Omental fat pad (tissue), 4 donors: ENCODE data around the gene IRX5. TPM values are rescaled to one million over a fixed set of nuclear protein-coding genes. Genes with fewer than 3 reads are reported as not detected.

Experiments
- ATAC-seq: fragments of 150-250 bp; one replicate; pipeline ENCODE4 v1.9.1; 2016; ENCODE audit warnings: mild to moderate bottlenecking, moderate library complexity; ENCODE audit not compliant: low FRiP score
- DNase-seq: peaks from one replicate; pipeline ENCODE4 v3.0.0-alpha.2; 2019; ENCODE audit warnings: low spot score
- total RNA-seq, 4 donors: library from RNA; depleted of rRNA; stranded (reverse); fragments of >200 nt; gene quantifications; one replicate each; pipeline ENCODE4 v1.1.0, GENCODE V29; 2016
- TF ChIP-seq, protein P1 (sequence below), 3 donors: fragments of 450-650 bp; IDR thresholded peaks; one replicate each; pipeline ENCODE4 v1.5.1; 2016 to 2017; ENCODE audit warnings: antibody characterized with exemption in 3 of 3, mild to moderate bottlenecking in 3 of 3, moderate library complexity in 2 of 3

IRX5 gene
- total RNA-seq, 4 donors from 2014 or later = not detected

DNA sequence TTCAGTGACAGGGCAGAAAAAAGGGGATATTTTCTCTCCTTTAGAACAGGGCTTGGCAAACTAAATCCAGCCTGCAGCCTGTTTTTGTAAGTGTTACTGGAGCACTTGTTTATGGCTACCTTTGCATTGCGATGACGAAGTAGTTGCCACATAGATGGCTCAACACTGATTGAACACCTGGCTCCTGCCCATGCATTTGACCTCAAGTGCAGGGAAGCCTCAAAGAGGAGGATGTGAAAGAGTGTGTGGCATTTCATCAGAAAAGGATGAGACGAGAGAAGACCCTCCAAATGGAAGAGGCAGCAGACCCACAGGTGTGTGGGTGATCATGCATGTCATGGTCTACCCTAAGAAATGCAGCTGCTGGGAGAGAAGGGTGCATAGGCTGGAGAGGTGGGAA is 32.7 kb upstream of the IRX5 start:
- DNase-seq (no peak), ATAC-seq (no peak)
- TF ChIP-seq, protein P1, sequence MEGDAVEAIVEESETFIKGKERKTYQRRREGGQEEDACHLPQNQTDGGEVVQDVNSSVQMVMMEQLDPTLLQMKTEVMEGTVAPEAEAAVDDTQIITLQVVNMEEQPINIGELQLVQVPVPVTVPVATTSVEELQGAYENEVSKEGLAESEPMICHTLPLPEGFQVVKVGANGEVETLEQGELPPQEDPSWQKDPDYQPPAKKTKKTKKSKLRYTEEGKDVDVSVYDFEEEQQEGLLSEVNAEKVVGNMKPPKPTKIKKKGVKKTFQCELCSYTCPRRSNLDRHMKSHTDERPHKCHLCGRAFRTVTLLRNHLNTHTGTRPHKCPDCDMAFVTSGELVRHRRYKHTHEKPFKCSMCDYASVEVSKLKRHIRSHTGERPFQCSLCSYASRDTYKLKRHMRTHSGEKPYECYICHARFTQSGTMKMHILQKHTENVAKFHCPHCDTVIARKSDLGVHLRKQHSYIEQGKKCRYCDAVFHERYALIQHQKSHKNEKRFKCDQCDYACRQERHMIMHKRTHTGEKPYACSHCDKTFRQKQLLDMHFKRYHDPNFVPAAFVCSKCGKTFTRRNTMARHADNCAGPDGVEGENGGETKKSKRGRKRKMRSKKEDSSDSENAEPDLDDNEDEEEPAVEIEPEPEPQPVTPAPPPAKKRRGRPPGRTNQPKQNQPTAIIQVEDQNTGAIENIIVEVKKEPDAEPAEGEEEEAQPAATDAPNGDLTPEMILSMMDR (IDR thresholded peaks at IDR 0.05) = no peak

DNA sequence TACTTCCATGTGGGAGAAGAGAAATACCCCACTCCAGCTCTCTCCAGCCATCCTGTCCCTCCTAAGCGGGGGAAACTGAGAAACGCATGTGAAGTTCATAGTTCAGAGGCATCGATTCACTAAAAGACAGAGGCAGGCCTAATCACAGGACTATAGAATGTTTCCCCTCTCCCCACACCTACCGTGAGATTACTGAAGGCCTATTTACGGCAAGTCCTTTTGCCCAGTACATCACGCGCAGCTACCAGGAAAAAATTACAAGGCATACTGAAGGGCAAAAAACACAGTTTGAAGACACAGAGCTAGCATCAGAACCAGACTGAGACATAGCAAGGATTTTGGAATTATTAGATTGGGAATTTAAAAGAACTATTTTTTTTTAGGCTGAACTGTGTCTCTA is 29.1 kb upstream of the IRX5 start:
- DNase-seq (no peak), ATAC-seq (no peak)
- TF ChIP-seq, protein P1 (IDR thresholded peaks at IDR 0.05) = no peak

DNA sequence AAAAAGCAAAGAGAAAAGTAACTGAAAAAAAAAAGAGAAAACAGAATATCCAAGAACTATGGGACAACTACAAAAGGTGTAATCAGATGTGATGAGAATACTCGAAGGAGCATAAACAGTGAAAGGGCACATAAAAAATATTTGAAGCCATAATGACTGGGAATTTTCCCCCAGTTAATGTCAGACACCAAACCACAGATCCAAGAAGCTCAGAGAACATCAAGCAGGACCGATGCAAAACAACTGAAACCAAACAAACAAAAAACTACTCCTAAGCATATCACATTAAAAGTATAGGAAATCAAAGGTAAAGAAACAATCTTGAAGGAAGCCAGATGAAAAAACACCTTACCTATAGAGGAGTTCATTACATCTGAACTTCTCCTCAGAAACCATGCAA is 27.6 kb upstream of the IRX5 start:
- no peak for ATAC-seq
- no peak for DNase-seq
- TF ChIP-seq, protein P1 (IDR thresholded peaks at IDR 0.05) = no peak

DNA sequence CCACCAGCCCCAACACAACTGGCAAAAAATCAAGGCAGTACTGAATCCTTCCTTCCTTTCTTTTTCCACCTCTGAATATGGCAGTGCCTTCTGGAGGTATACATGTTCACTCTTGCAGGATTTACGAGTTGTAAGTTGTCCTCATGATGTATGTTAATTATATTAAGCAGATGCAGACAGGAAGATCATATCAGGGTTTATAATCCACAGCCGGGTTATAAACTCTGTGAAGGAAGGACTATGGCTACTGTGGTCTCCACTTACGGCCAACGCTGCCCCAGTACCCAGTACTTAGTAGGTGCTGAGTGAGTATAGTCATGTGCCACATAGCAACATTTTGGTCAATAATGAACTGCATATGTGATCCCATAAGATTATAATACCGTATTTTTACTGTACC is 19.6 kb upstream of the IRX5 start:
- DNase-seq (no peak), ATAC-seq (no peak)
- TF ChIP-seq, protein P1 (IDR thresholded peaks at IDR 0.05) = no peak

DNA sequence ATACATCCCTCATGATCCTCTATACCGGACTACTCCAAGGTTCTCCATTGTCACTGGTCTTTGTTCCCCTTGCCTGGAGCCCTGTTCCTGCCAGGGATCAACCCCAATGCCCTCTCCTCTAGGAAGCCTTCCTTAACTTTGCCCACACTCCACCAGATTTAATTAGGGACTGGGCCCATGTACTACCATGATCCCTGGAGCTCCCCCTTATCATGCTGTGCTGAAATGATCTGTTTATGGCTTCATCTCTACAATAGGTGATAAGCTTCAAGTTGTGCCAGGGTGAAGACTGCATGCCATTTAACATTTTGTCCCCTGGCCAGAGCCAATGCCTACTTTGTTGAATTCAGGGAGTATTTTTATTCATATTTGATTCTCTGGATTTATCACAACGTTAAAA is 17.9 kb upstream of the IRX5 start:
- no peak for ATAC-seq

DNA sequence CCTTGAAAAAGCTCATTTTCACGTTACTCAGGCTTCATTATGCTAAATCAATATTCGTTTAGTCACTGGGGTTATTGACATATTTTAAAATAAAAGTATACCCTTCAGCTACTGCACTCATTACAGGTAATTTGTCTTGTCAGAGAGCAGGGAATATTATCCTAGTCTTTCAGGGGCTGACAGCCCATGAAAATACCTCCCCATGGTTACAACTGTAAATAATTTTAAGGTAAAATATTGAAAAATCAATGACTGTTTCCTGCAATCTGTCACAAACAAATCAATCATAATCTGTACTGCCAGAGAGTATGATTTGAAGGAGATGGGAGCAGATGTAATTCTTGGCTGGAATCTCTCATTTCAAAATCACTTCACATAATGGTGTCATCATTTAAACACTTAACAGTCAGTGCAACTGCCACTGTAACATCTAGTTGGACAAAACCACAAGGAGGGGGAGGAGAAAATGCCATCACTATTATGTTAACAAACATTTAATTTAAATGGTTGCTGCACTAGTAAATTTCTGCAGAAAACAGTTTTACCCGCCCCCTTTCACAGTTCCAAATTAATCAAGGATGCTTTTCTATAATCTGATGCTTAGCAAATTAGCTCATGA is 9.3 kb upstream of the IRX5 start:
- no peak for DNase-seq
- ATAC-seq = no peak
- TF ChIP-seq, protein P1 (IDR thresholded peaks at IDR 0.05) = no peak

More for the DNA sequence above, 17.9 kb upstream of the IRX5 start:
- TF ChIP-seq, protein P1 (IDR thresholded peaks at IDR 0.05) = no peak
- DNase-seq = no peak

DNA sequence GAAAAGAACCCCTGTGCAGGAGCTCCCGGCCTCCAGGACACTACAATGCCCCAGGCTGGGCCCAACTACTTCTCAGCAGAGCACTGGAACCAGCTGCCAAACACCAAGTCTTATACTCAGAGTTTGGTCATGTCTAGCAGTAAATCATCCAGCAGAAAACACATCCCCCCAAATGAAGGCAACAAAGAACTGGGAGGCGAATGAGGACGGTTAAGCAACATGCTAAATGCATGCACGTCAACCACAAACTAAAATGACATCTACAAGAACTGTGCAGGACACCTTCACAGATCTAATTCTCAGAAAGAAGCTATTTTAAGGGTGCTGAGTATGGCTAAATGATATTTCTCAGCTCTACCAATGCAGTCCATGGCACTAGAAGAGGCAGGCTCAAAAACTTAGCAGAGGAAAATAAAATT is 7.6 kb upstream of the IRX5 start:
- ATAC-seq (no peak), DNase-seq (no peak)
- TF ChIP-seq, protein P1 (IDR thresholded peaks at IDR 0.05) = no peak
